Measurements from ENCODE around the gene MPO. TPM values are rescaled to one million over a fixed set of nuclear protein-coding genes. Genes with fewer than 3 reads are reported as not detected.

Gene MPO
- total and polyA plus RNA-seq, 2 of the 8 experiments (the other 6 are each of a cell fraction or from before 2014, with no cell fraction given), result 0.06 to 0.74 TPM

GRCh38 chr17:58262149-58262548 lies 18.6 kb downstream of the MPO start:
- DNase-seq (ENCODE audit: low read depth in 1 of 2, low spot score in 2 of 2), result no peak
- Histone ChIP-seq H3K23me2 (ENCODE audit: low read depth, low read length) (no peaks in the 10 kb centered on the region), H3K23ac (ENCODE audit: insufficient read length) (no peak overlapping the region), H4K20me1 (replicated peaks in 1 of 2; ENCODE audit: control insufficient read depth in 1 of 2, insufficient read depth in 2 of 2, low read length in 2 of 2) (no peaks in the 10 kb centered on the region), H3K56ac (replicated peaks; ENCODE audit: insufficient read length, low read depth, low read length) (no peak overlapping the region), H2BK5ac (ENCODE audit: low read depth, low read length) (no peak overlapping the region), H2BK15ac (ENCODE audit: low read length) (no peak overlapping the region), H3K36me3 (ENCODE audit: control insufficient read depth in 2 of 4, insufficient read depth in 4 of 4, low read length in 3 of 4) (no peaks in the 10 kb centered on the region), H4K5ac (ENCODE audit: insufficient read length, low read depth, low read length) (no peak overlapping the region), H2BK12ac (ENCODE audit: low read depth, low read length) (no peak overlapping the region), H2BK120ac (replicated peaks; ENCODE audit: low read depth, low read length) (no peak overlapping the region), H3K9ac (replicated peaks in 1 of 4; ENCODE audit: extremely low read depth in 1 of 4, low read depth in 3 of 4, low read length in 3 of 4) (no peak overlapping the region), H3K79me2 (ENCODE audit: control insufficient read depth in 1 of 2, insufficient read depth in 2 of 2, low read length in 2 of 2) (no peaks in the 10 kb centered on the region), H3K4me1 (replicated peaks in 1 of 4; ENCODE audit: control insufficient read depth in 3 of 4, insufficient read depth in 4 of 4, low read length in 3 of 4) (no peaks in the 10 kb centered on the region), H4K91ac (replicated peaks; ENCODE audit: insufficient read length, low read length) (no peak overlapping the region), H3K27ac (ENCODE audit: low read depth, low read length) (no peak overlapping the region), H3K9me3 (ENCODE audit: insufficient read depth in 2 of 2, low read depth in 1 of 2, low read length in 1 of 2) (no peaks in the 10 kb centered on the region), H4K8ac (ENCODE audit: extremely low read depth, insufficient read depth, low read length) (no peak overlapping the region), H3K4me3 (ENCODE audit: extremely low read depth in 1 of 4, insufficient read depth in 2 of 4, low read depth in 3 of 4, low read length in 4 of 4) (no peak overlapping the region), H3K4me2 (ENCODE audit: insufficient read depth in 1 of 2, low read depth in 2 of 2, low read length in 2 of 2) (no peak overlapping the region), H2BK20ac (ENCODE audit: low read length) (no peak overlapping the region), H2AK5ac (ENCODE audit: low read depth, low read length) (no peak overlapping the region), H3K18ac (ENCODE audit: extremely low read depth, low read length) (no peak overlapping the region), H3K27me3 (replicated peaks in 1 of 4; ENCODE audit: control insufficient read depth in 3 of 4, extremely low read depth in 1 of 4, insufficient read depth in 3 of 4, low read length in 3 of 4) (no peaks in the 10 kb centered on the region; a peak in 1 of 7 replicates), H3K79me1 (ENCODE audit: low read depth, low read length) (no peaks in the 10 kb centered on the region), H3K4ac (replicated peaks; ENCODE audit: insufficient read length, low read depth, low read length) (no peak overlapping the region), H3K14ac (ENCODE audit: insufficient read length) (no peak overlapping the region), H2AFZ (ENCODE audit: low read length) (no peak overlapping the region)
- ChIA-PET CTCF (ENCODE audit: partially characterized antibody) (no interaction called here), POLR2A (ENCODE audit: partially characterized antibody) (no interaction called here)
- 92% methylated on average over 11 of the region's 11 CpGs; no CpG with 5 or more reads in 1 of the 2 experiments for WGBS, 2 experiments (ENCODE audit: extremely low coverage in 1 of 2, insufficient coverage in 1 of 2, insufficient read length in 1 of 2, insufficient replicate concordance in 2 of 2, low coverage in 1 of 2, low lambda C conversion rate in 2 of 2, missing lambda C conversion rate in 1 of 2)
- FAIRE-seq, result no peak
- TF ChIP-seq TBP (IDR thresholded peaks at IDR 0.05; ENCODE audit: low read depth, low read length), result no peak
- no peak for TF ChIP-seq ATF2 (IDR thresholded peaks at IDR 0.05; ENCODE audit: low read length)
- no peak for TF ChIP-seq GTF2F1 (IDR thresholded peaks at IDR 0.05; ENCODE audit: borderline replicate concordance, low read depth, low read length)
- TF ChIP-seq TAF7 (optimal IDR thresholded peaks at IDR 0.05; ENCODE audit: borderline replicate concordance, low read depth, low read length), result no peak
- TF ChIP-seq RNF2 (IDR thresholded peaks at IDR 0.05; ENCODE audit: borderline replicate concordance, low read depth, low read length, missing control alignments, poor library complexity, severe bottlenecking), result no peak
- no peak for TF ChIP-seq E2F6 (IDR thresholded peaks at IDR 0.05)
- no peak for TF ChIP-seq TEAD4 (IDR thresholded peaks at IDR 0.05; ENCODE audit: low read depth, low read length)
- TF ChIP-seq CREB1 (IDR thresholded peaks at IDR 0.05), result no peak
